ENCODE data around the gene PHF5A.

The PHF5A gene

GRCh38 chr22:41491374-41492100 lies 23.0 kb upstream of the PHF5A start:
- Histone ChIP-seq H3K4me3 (ENCODE audit: low read length) (no peak overlapping the region), H2BK5ac (ENCODE audit: low read length) (no peak overlapping the region), H3K18ac (ENCODE audit: low read length) (no peak overlapping the region), H3K56ac (ENCODE audit: low read length) (no peak overlapping the region), H3K27me3 (ENCODE audit: insufficient read depth, low read length, poor library complexity) (no peaks in the 10 kb centered on the region), H3K9ac (ENCODE audit: low read length) (no peak overlapping the region), H2BK120ac (ENCODE audit: low read depth, low read length) (no peak overlapping the region), H3K36me3 (ENCODE audit: control insufficient read depth, insufficient read depth, low read length) (no peaks in the 10 kb centered on the region), H3K79me2 (ENCODE audit: control insufficient read depth, insufficient read depth, low read length) (peaks cover 9% of the 10 kb centered on the region), H3K4ac (ENCODE audit: low read depth, low read length) (no peak overlapping the region), H3K79me1 (ENCODE audit: low read length) (peaks cover 20% of the 10 kb centered on the region), H3K27ac (ENCODE audit: low read depth, low read length) (no peak overlapping the region), H4K5ac (ENCODE audit: low read length) (no peak overlapping the region), H2AK5ac (ENCODE audit: low read length) (no peak overlapping the region), H3K4me2 (ENCODE audit: low read length) (no peak overlapping the region), H2BK15ac (replicated peaks; ENCODE audit: low read depth) (no peak overlapping the region), H3K23ac (ENCODE audit: low read length) (no peak overlapping the region), H4K8ac (ENCODE audit: low read depth, low read length) (no peak overlapping the region), H3K4me1 (ENCODE audit: control insufficient read depth, low read depth, low read length) (no peaks in the 10 kb centered on the region)
- peak; percentile 13 for DNase-seq
- WGBS (ENCODE audit: extremely low coverage, insufficient coverage, low lambda C conversion rate) = no CpG with 5 or more reads among the region's 5 CpGs

- Histone ChIP-seq H3K27me3 (ENCODE audit: insufficient read depth, low read length, poor library complexity) (no peaks in the 10 kb centered on the region), H3K9ac (ENCODE audit: low read length) (no peak overlapping the region), H2BK120ac (ENCODE audit: low read depth, low read length) (no peak overlapping the region), H3K27ac (ENCODE audit: low read depth, low read length) (no peak overlapping the region), H4K5ac (ENCODE audit: low read length) (no peak overlapping the region), H2BK15ac (replicated peaks; ENCODE audit: low read depth) (no peak overlapping the region), H2AK5ac (ENCODE audit: low read length) (no peak overlapping the region), H3K79me2 (ENCODE audit: control insufficient read depth, insufficient read depth, low read length) (peaks cover 8% of the 10 kb centered on the region), H3K18ac (ENCODE audit: low read length) (no peak overlapping the region), H2BK5ac (ENCODE audit: low read length) (no peak overlapping the region), H3K4me3 (ENCODE audit: low read length) (no peak overlapping the region), H3K79me1 (ENCODE audit: low read length) (peaks cover 22% of the 10 kb centered on the region), H3K36me3 (ENCODE audit: control insufficient read depth, insufficient read depth, low read length) (no peaks in the 10 kb centered on the region), H3K56ac (ENCODE audit: low read length) (no peak overlapping the region), H3K4me1 (ENCODE audit: control insufficient read depth, low read depth, low read length) (no peaks in the 10 kb centered on the region), H3K4ac (ENCODE audit: low read depth, low read length) (no peak overlapping the region), H3K4me2 (ENCODE audit: low read length) (no peak overlapping the region), H4K8ac (ENCODE audit: low read depth, low read length) (no peak overlapping the region), H3K23ac (ENCODE audit: low read length) (no peak overlapping the region)
- WGBS (ENCODE audit: extremely low coverage, insufficient coverage, low lambda C conversion rate) = no CpG with 5 or more reads among the region's 3 CpGs
- no peak for DNase-seq
These were observed 20.3 kb upstream of the PHF5A start for GRCh38 chr22:41488596-41489385.

GRCh38 chr22:41488076-41488475 lies 19.6 kb upstream of the PHF5A start:
- Histone ChIP-seq H3K4me3 (ENCODE audit: low read length) (no peak overlapping the region), H3K36me3 (ENCODE audit: control insufficient read depth, insufficient read depth, low read length) (no peaks in the 10 kb centered on the region), H3K27me3 (ENCODE audit: insufficient read depth, low read length, poor library complexity) (no peaks in the 10 kb centered on the region), H4K5ac (ENCODE audit: low read length) (no peak overlapping the region), H3K9ac (ENCODE audit: low read length) (no peak overlapping the region), H2BK5ac (ENCODE audit: low read length) (no peak overlapping the region), H3K23ac (ENCODE audit: low read length) (no peak overlapping the region), H3K4me2 (ENCODE audit: low read length) (no peak overlapping the region), H3K4ac (ENCODE audit: low read depth, low read length) (no peak overlapping the region), H3K79me2 (ENCODE audit: control insufficient read depth, insufficient read depth, low read length) (peaks cover 11% of the 10 kb centered on the region), H3K27ac (ENCODE audit: low read depth, low read length) (no peak overlapping the region), H3K79me1 (ENCODE audit: low read length) (peaks cover 22% of the 10 kb centered on the region), H4K8ac (ENCODE audit: low read depth, low read length) (no peak overlapping the region), H2AK5ac (ENCODE audit: low read length) (no peak overlapping the region), H3K18ac (ENCODE audit: low read length) (no peak overlapping the region), H2BK15ac (replicated peaks; ENCODE audit: low read depth) (no peak overlapping the region), H2BK120ac (ENCODE audit: low read depth, low read length) (no peak overlapping the region), H3K4me1 (ENCODE audit: control insufficient read depth, low read depth, low read length) (no peaks in the 10 kb centered on the region), H3K56ac (ENCODE audit: low read length) (no peak overlapping the region)
- no CpG with 5 or more reads among the region's 4 CpGs for WGBS (ENCODE audit: extremely low coverage, insufficient coverage, low lambda C conversion rate)
- no peak for DNase-seq

- H3K56ac ChIP-seq (ENCODE audit: low read length) = no peak overlapping the region
- H2BK120ac ChIP-seq (ENCODE audit: low read depth, low read length) = no peak overlapping the region
- no peak overlapping the region for H3K18ac ChIP-seq (ENCODE audit: low read length)
- H3K4me1 ChIP-seq (ENCODE audit: control insufficient read depth, low read depth, low read length) = no peaks in the 10 kb centered on the region
- H2AK5ac ChIP-seq (ENCODE audit: low read length) = no peak overlapping the region
- no peaks in the 10 kb centered on the region for H3K27me3 ChIP-seq (ENCODE audit: insufficient read depth, low read length, poor library complexity)
- no peak overlapping the region for H3K9ac ChIP-seq (ENCODE audit: low read length)
- H3K27ac ChIP-seq (ENCODE audit: low read depth, low read length) = no peak overlapping the region
- peaks cover 16% of the 10 kb centered on the region for H3K79me2 ChIP-seq (ENCODE audit: control insufficient read depth, insufficient read depth, low read length)
- no peak overlapping the region for H2BK15ac ChIP-seq (replicated peaks; ENCODE audit: low read depth)
- no peak overlapping the region for H3K23ac ChIP-seq (ENCODE audit: low read length)
- H3K79me1 ChIP-seq (ENCODE audit: low read length) = peaks cover 27% of the 10 kb centered on the region
- no peak overlapping the region for H3K4ac ChIP-seq (ENCODE audit: low read depth, low read length)
- H3K4me2 ChIP-seq (ENCODE audit: low read length) = no peak overlapping the region
- no peaks in the 10 kb centered on the region for H3K36me3 ChIP-seq (ENCODE audit: control insufficient read depth, insufficient read depth, low read length)
- WGBS (ENCODE audit: extremely low coverage, insufficient coverage, low lambda C conversion rate) = 100% methylated on average over 1 of the region's 8 CpGs
- H4K5ac ChIP-seq (ENCODE audit: low read length) = no peak overlapping the region
- no peak for DNase-seq
- H4K8ac ChIP-seq (ENCODE audit: low read depth, low read length) = no peak overlapping the region
- no peak overlapping the region for H3K4me3 ChIP-seq (ENCODE audit: low read length)
- H2BK5ac ChIP-seq (ENCODE audit: low read length) = no peak overlapping the region
These were observed 18.8 kb upstream of the PHF5A start for GRCh38 chr22:41487037-41487935.

- Histone ChIP-seq H4K8ac (ENCODE audit: low read depth, low read length) (no peak overlapping the region), H2BK15ac (replicated peaks; ENCODE audit: low read depth) (no peak overlapping the region), H3K27me3 (ENCODE audit: insufficient read depth, low read length, poor library complexity) (no peaks in the 10 kb centered on the region), H3K4me1 (ENCODE audit: control insufficient read depth, low read depth, low read length) (no peaks in the 10 kb centered on the region), H2BK120ac (ENCODE audit: low read depth, low read length) (no peak overlapping the region), H2BK5ac (ENCODE audit: low read length) (no peak overlapping the region), H3K56ac (ENCODE audit: low read length) (no peak overlapping the region), H3K36me3 (ENCODE audit: control insufficient read depth, insufficient read depth, low read length) (no peaks in the 10 kb centered on the region), H3K79me2 (ENCODE audit: control insufficient read depth, insufficient read depth, low read length) (peaks cover 24% of the 10 kb centered on the region), H3K9ac (ENCODE audit: low read length) (no peak overlapping the region), H3K4ac (ENCODE audit: low read depth, low read length) (no peak overlapping the region), H3K4me2 (ENCODE audit: low read length) (no peak overlapping the region), H3K27ac (ENCODE audit: low read depth, low read length) (no peak overlapping the region), H3K4me3 (ENCODE audit: low read length) (no peak overlapping the region), H3K23ac (ENCODE audit: low read length) (no peak overlapping the region), H3K79me1 (ENCODE audit: low read length) (peaks cover 29% of the 10 kb centered on the region), H4K5ac (ENCODE audit: low read length) (no peak overlapping the region), H2AK5ac (ENCODE audit: low read length) (no peak overlapping the region), H3K18ac (ENCODE audit: low read length) (no peak overlapping the region)
- no peak for DNase-seq
- WGBS (ENCODE audit: extremely low coverage, insufficient coverage, low lambda C conversion rate) = no CpG with 5 or more reads among the region's 7 CpGs
These were observed 16.5 kb upstream of the PHF5A start for GRCh38 chr22:41485033-41485432.
